Mesothelial cell of epicardium (in vitro differentiated cells): ENCODE data around the gene DYNC2I2. TPM values are rescaled to one million over a fixed set of nuclear protein-coding genes. Genes with fewer than 3 reads are reported as not detected.

Experiments used
- DNase-seq, 2 experiments: peaks; one replicate each; pipeline ENCODE4 v3.0.0; 2021; ENCODE audit warnings: low spot score in 2 of 2; ENCODE audit not compliant: unreplicated experiment in 2 of 2
- H3K27ac Mint-ChIP-seq: 2 replicates; pipeline ENCODE4 v1.8.0; 2021; ENCODE audit warnings: mixed read lengths
- H3K27me3 Mint-ChIP-seq: 2 replicates; pipeline ENCODE4 v1.8.0; 2021; ENCODE audit warnings: low read depth, mixed read lengths
- H3K36me3 Mint-ChIP-seq: 2 replicates; pipeline ENCODE4 v1.8.0; 2021; ENCODE audit warnings: mixed read lengths
- H3K4me1 Mint-ChIP-seq: 2 replicates; pipeline ENCODE4 v1.8.0; 2021; ENCODE audit warnings: mixed read lengths
- H3K4me3 Mint-ChIP-seq: 2 replicates; pipeline ENCODE4 v1.8.0; 2021; ENCODE audit warnings: mild to moderate bottlenecking, moderate library complexity, mixed read lengths
- H3K9me3 Mint-ChIP-seq: 2 replicates; pipeline ENCODE4 v1.8.0; 2021; ENCODE audit warnings: mixed read lengths
- total RNA-seq: library from RNA; stranded (reverse); gene quantifications from 3 replicates; pipeline ENCODE4 v1.2.1, GENCODE V29; 2021
- TF ChIP-seq, protein P1 (sequence below): fragments of 200-600 bp; sonication (generic); IDR thresholded peaks from one replicate; pipeline ENCODE4 v1.5.0; 2021; ENCODE audit warnings: antibody characterized with exemption; ENCODE audit not compliant: unreplicated experiment

Gene DYNC2I2
- total RNA-seq, 1 donor from 2014 or later, result 37.2 TPM

- Mint-ChIP-seq H3K27me3 (no peaks in the 10 kb centered on the region), H3K36me3 (peaks cover 28% of the 10 kb centered on the region), H3K4me1 (peaks cover 17% of the 10 kb centered on the region), H3K9me3 (no peaks in the 10 kb centered on the region), H3K4me3 (no peak overlapping the region), H3K27ac (no peak overlapping the region)
- TF ChIP-seq, protein P1, sequence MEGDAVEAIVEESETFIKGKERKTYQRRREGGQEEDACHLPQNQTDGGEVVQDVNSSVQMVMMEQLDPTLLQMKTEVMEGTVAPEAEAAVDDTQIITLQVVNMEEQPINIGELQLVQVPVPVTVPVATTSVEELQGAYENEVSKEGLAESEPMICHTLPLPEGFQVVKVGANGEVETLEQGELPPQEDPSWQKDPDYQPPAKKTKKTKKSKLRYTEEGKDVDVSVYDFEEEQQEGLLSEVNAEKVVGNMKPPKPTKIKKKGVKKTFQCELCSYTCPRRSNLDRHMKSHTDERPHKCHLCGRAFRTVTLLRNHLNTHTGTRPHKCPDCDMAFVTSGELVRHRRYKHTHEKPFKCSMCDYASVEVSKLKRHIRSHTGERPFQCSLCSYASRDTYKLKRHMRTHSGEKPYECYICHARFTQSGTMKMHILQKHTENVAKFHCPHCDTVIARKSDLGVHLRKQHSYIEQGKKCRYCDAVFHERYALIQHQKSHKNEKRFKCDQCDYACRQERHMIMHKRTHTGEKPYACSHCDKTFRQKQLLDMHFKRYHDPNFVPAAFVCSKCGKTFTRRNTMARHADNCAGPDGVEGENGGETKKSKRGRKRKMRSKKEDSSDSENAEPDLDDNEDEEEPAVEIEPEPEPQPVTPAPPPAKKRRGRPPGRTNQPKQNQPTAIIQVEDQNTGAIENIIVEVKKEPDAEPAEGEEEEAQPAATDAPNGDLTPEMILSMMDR, result no peak
- no peak for DNase-seq
Measured at GRCh38 chr9:128632486-128632885, 24.2 kb downstream of the DYNC2I2 start.

DNA sequence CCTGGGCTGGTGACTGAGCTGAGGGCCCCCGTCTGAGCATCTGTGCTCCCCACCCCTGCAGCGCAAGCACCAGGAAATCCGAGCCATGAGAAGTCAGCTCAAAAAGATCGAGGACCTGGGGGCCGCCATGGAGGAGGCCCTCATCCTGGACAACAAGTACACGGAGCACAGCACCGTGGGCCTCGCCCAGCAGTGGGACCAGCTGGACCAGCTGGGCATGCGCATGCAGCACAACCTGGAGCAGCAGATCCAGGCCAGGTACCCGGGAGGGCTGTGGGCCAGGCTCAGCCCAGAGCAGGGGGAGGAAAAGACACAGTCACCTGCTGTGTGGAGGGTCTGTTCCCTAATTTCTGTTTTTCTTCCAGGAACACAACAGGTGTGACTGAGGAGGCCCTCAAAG, 24.6 kb downstream of the DYNC2I2 start:
- TF ChIP-seq, protein P1, result no peak
- no peaks in the 10 kb centered on the region for H3K27me3 Mint-ChIP-seq
- peaks cover 29% of the 10 kb centered on the region for H3K36me3 Mint-ChIP-seq
- DNase-seq, result no peak
- no peaks in the 10 kb centered on the region for H3K9me3 Mint-ChIP-seq
- no peak overlapping the region for H3K4me3 Mint-ChIP-seq
- H3K27ac Mint-ChIP-seq, result peak overlapping the region; percentile 27
- H3K4me1 Mint-ChIP-seq, result peaks cover 17% of the 10 kb centered on the region

GRCh38 chr9:128631636-128632035, 25.0 kb downstream of the DYNC2I2 start:
- TF ChIP-seq, protein P1, result no peak
- peaks cover 29% of the 10 kb centered on the region for H3K36me3 Mint-ChIP-seq
- no peaks in the 10 kb centered on the region for H3K9me3 Mint-ChIP-seq
- peaks cover 17% of the 10 kb centered on the region for H3K4me1 Mint-ChIP-seq
- no peak for DNase-seq
- H3K27me3 Mint-ChIP-seq, result no peaks in the 10 kb centered on the region
- H3K27ac Mint-ChIP-seq, result peak overlapping the region; percentile 27
- no peak overlapping the region for H3K4me3 Mint-ChIP-seq

DNA sequence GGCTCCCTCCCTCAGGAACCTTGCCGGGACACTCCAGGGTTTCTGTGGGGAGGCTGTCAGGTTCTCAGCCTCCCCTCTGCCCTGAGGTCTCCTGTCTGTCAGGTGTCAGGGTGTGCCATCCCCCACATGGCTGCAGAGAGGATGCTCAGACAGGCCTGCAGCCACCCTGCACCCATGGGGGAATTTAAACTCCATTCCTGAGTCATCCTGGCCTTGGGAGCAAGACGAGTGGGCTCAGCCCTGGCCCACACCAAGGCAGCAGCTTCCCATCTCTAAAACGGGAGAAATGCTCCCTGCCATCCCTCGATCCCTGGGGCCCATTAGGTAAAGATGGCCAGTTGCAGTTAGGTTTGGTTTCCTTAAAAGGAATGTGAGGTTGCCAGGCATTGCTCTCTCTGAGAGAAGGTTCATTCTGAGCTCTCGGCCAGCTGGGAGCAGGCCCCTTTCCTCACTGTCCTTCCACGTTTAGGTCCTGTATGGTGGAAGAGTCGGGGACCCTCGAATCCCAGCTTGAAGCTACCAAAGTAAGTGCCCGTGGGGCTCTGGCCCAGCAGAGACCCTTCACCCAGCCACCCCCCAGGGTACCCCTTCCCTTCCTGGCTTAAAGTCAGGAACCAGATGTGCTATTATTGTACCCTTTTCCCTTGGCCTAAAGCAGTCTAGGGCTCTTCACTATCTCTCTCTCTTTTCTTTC, 26.6 kb downstream of the DYNC2I2 start:
- Mint-ChIP-seq H3K27me3 (no peaks in the 10 kb centered on the region), H3K4me3 (no peak overlapping the region), H3K36me3 (peaks cover 41% of the 10 kb centered on the region), H3K27ac (peak overlapping the region; percentile 37), H3K4me1 (peaks cover 10% of the 10 kb centered on the region), H3K9me3 (no peaks in the 10 kb centered on the region)
- TF ChIP-seq, protein P1, result no peak
- DNase-seq, result no peak

DNA sequence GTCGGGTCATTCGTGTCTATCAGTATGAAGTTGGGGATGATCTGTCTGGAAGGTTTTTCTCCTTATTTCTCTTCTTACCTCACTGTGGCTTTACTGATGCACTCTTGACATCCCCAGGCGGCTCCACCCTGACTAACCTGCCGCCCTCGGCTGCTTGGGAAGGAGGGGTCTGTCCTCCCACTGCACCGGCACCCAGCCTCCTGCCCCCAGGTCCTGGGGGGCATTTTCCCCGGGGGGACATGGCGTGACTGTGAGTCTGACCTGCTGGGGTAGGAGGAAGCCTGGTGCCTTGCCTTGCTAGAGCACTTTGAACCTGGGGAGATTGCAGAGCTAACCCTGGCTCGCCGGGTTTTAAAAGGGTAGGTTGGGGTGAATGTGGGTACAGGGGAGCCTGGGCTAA, 27.5 kb downstream of the DYNC2I2 start:
- Mint-ChIP-seq H3K9me3 (no peaks in the 10 kb centered on the region), H3K27me3 (no peaks in the 10 kb centered on the region), H3K36me3 (peaks cover 49% of the 10 kb centered on the region), H3K4me1 (peaks cover 4% of the 10 kb centered on the region), H3K27ac (no peak overlapping the region), H3K4me3 (no peak overlapping the region)
- no peak for DNase-seq
- TF ChIP-seq, protein P1, result no peak
